HepG2 (cell line): ENCODE results near the gene MRPL20.
A peak's percentile ranks its signal among the peaks of the same experiment; 100 is the strongest.

Experiments used
- DNMT1 ChIP-seq: sonication (generic); formaldehyde crosslinking; IDR thresholded peaks from 2 replicates; pipeline ENCODE4 v1.5.1; 2020; ENCODE audit warnings: mild to moderate bottlenecking, missing genetic modification reagents
- MBNL3 ChIP-seq: fragments of 250-450 bp; sonication (Bioruptor Pico); conservative IDR thresholded peaks from 2 replicates; pipeline ENCODE4 v1.8.0; 2022; ENCODE audit warnings: mild to moderate bottlenecking, inconsistent platforms
- NR3C1 ChIP-seq: sonication (generic); formaldehyde crosslinking; IDR thresholded peaks from 2 replicates; pipeline ENCODE4 v1.4.0; 2020; ENCODE audit warnings: missing genetic modification reagents
- REXO4 ChIP-seq: sonication (generic); formaldehyde crosslinking; IDR thresholded peaks from 2 replicates; pipeline ENCODE4 v1.8.0; 2022; ENCODE audit warnings: missing genetic modification reagents, mild to moderate bottlenecking, borderline replicate concordance
- TCF12 ChIP-seq, 2 experiments: fragments of 450-650 bp in 1 of 2; sonication (generic) in 1 of 2; formaldehyde crosslinking in 1 of 2; IDR thresholded peaks; 2 replicates each; pipeline versions ENCODE4 v1.6.1 to v1.8.0; 2017 to 2022; ENCODE audit warnings: antibody characterized with exemption in 1 of 2, mild to moderate bottlenecking in 1 of 2, missing genetic modification reagents in 1 of 2, moderate library complexity in 1 of 2
- U2AF2 ChIP-seq: fragments of 200-400 bp; formaldehyde crosslinking; IDR thresholded peaks from 2 replicates; pipeline ENCODE4 v1.6.1; 2017; ENCODE audit warnings: low read depth, mild to moderate bottlenecking, low read length
- ZNF274 ChIP-seq: sonication (generic); formaldehyde crosslinking; IDR thresholded peaks from 2 replicates; pipeline ENCODE4 v1.5.1; 2020; ENCODE audit warnings: mild to moderate bottlenecking, missing genetic modification reagents
- ZNF660 ChIP-seq: sonication (generic); formaldehyde crosslinking; IDR thresholded peaks from 2 replicates; pipeline ENCODE4 v1.5.1; 2020; ENCODE audit warnings: mild to moderate bottlenecking, low read depth, missing genetic modification reagents, borderline replicate concordance
- TF ChIP-seq, protein P1 (sequence below): sonication (generic); formaldehyde crosslinking; IDR thresholded peaks from 2 replicates; pipeline ENCODE4 v1.5.0; 2020; ENCODE audit warnings: mild to moderate bottlenecking, missing genetic modification reagents, moderate library complexity
- TF ChIP-seq, protein P2 (sequence below): sonication (generic); formaldehyde crosslinking; IDR thresholded peaks from 2 replicates; pipeline ENCODE4 v1.5.1; 2020; ENCODE audit warnings: mild to moderate bottlenecking, missing genetic modification reagents, moderate library complexity

- no peak for TF ChIP-seq ZNF660 (CRISPR knock-in tag)
- TF ChIP-seq DNMT1 (CRISPR knock-in tag), result no peak
- TF ChIP-seq, protein P1, sequence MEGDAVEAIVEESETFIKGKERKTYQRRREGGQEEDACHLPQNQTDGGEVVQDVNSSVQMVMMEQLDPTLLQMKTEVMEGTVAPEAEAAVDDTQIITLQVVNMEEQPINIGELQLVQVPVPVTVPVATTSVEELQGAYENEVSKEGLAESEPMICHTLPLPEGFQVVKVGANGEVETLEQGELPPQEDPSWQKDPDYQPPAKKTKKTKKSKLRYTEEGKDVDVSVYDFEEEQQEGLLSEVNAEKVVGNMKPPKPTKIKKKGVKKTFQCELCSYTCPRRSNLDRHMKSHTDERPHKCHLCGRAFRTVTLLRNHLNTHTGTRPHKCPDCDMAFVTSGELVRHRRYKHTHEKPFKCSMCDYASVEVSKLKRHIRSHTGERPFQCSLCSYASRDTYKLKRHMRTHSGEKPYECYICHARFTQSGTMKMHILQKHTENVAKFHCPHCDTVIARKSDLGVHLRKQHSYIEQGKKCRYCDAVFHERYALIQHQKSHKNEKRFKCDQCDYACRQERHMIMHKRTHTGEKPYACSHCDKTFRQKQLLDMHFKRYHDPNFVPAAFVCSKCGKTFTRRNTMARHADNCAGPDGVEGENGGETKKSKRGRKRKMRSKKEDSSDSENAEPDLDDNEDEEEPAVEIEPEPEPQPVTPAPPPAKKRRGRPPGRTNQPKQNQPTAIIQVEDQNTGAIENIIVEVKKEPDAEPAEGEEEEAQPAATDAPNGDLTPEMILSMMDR (CRISPR knock-in tag), result peak; percentile 84
- no peak for TF ChIP-seq MBNL3 (CRISPR knock-in tag)
- no peak for TF ChIP-seq U2AF2
- 0 out of 2 replicates have a peak, but pooled peaks have one; percentile 15 for TF ChIP-seq REXO4 (CRISPR knock-in tag)
- TF ChIP-seq TCF12 (IDR thresholded peaks at IDR 0.05), result no peak
- no peak for TF ChIP-seq TCF12 (CRISPR knock-in tag; IDR thresholded peaks at IDR 0.05)
- TF ChIP-seq NR3C1 (CRISPR knock-in tag), result no peak
- TF ChIP-seq ZNF274, result no peak
- TF ChIP-seq, protein P2, sequence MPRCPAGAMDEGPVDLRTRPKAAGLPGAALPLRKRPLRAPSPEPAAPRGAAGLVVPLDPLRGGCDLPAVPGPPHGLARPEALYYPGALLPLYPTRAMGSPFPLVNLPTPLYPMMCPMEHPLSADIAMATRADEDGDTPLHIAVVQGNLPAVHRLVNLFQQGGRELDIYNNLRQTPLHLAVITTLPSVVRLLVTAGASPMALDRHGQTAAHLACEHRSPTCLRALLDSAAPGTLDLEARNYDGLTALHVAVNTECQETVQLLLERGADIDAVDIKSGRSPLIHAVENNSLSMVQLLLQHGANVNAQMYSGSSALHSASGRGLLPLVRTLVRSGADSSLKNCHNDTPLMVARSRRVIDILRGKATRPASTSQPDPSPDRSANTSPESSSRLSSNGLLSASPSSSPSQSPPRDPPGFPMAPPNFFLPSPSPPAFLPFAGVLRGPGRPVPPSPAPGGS (CRISPR knock-in tag), result no peak
Observed at GRCh38 chr1:1437904-1438376, 30.8 kb upstream of the MRPL20 start.
